HFFc6 (cell line): ENCODE measurements around the gene SESN3. TPM values are rescaled to one million over a fixed set of nuclear protein-coding genes. Genes with fewer than 3 reads are reported as not detected.
"Not testable (repeated sequence)": the region's sequence is repeated elsewhere in the genome, so short reads cannot be mapped to it uniquely, and the experiment has no call there.

Experiments used
- DNase-seq: peaks from one replicate; pipeline ENCODE4 v3.0.0-alpha.2; 2018
- H3K27ac Mint-ChIP-seq: 2 replicates; pipeline ENCODE4 v1.8.0; 2020; ENCODE audit warnings: mild to moderate bottlenecking, mixed read lengths
- H3K27me3 Mint-ChIP-seq: 2 replicates; pipeline ENCODE4 v1.8.0; 2021; ENCODE audit warnings: mild to moderate bottlenecking, moderate library complexity, mixed read lengths; ENCODE audit not compliant: insufficient read depth
- H3K36me3 Mint-ChIP-seq: 2 replicates; pipeline ENCODE4 v1.8.0; 2021; ENCODE audit warnings: low read depth, mixed read lengths
- H3K4me1 Mint-ChIP-seq: 2 replicates; pipeline ENCODE4 v1.8.0; 2020; ENCODE audit warnings: low read depth, mixed read lengths
- H3K4me3 Mint-ChIP-seq: 2 replicates; pipeline ENCODE4 v1.8.0; 2020; ENCODE audit warnings: mild to moderate bottlenecking, moderate library complexity, mixed read lengths
- H3K9me3 Mint-ChIP-seq: 2 replicates; pipeline ENCODE4 v1.8.0; 2020; ENCODE audit warnings: mild to moderate bottlenecking, mixed read lengths
- CTCF ChIP-seq: fragments of 200-600 bp; sonication (generic); IDR thresholded peaks from 2 replicates; pipeline ENCODE4 v1.5.0; 2021; ENCODE audit warnings: antibody characterized with exemption, mild to moderate bottlenecking
- total RNA-seq, 6 experiments: library from RNA; stranded (reverse); fragmentation: NEBNext Ultra II Directional; extraction: Animal tissue kit (Norgen Biotek cat#: 25700); gene quantifications; 2 replicates in 1 of 6; 3 replicates in 5 of 6; pipeline ENCODE4 v1.2.3, GENCODE V29; 2021

SESN3 gene
- total RNA-seq, 6 experiments from 2014 or later: 0.12 to 0.28 (median 0.21) TPM

DNA sequence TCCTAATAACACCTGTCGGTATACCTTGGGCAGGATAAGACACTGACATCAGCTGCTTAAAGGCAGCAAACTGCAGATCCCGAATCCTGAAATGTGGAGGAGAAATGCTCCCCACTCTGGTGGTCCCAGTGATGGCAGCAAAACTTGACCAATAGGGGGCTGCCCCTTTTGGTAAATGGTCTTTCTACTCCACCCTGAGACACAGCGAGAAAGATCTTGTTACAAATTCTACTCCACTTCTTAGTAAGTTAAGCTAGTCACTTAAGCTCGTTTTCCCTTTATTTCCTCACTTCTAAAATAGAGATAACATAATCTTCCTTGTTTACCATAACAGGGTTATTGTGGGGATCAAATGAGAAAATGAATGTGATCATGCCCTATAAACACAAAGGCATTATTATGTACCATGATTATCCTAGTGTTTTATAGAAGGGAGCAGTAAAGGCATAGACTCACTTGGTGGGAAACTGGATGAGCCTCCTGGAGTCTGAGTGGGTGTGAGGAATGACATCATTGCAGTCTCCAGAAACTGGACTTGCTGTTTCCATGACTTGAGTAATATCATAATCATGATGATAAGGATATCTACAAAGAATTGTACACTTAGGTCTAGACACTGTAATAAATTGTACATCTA, 90.5 kb downstream of the SESN3 start:
- Mint-ChIP-seq H3K9me3 (no peaks in the 10 kb centered on the region), H3K36me3 (peaks cover 4% of the 10 kb centered on the region; the same call in 1 of the 2 replicates), H3K27me3 (no peaks in the 10 kb centered on the region; the same call in none of the 2 replicates)

GRCh38 chr11:95138448-95138847, 92.6 kb downstream of the SESN3 start:
- Mint-ChIP-seq H3K4me3 (no peak overlapping the region), H3K4me1 (peaks cover 47% of the 10 kb centered on the region), H3K9me3 (no peaks in the 10 kb centered on the region), H3K27ac (no peak overlapping the region), H3K36me3 (0 out of 2 replicates have a peak, but pooled peaks cover 4% of the 10 kb centered on the region), H3K27me3 (no peaks in the 10 kb centered on the region; the same call in 1 of the 2 replicates)
- TF ChIP-seq CTCF: peak; percentile 35; the same call in 1 of the 2 replicates
- DNase-seq: peak; percentile 57

More for the DNA sequence above, 90.5 kb downstream of the SESN3 start:
- no peak overlapping the region for H3K4me3 Mint-ChIP-seq
- peaks cover 54% of the 10 kb centered on the region for H3K4me1 Mint-ChIP-seq
- DNase-seq: no peak
- H3K27ac Mint-ChIP-seq: no peak overlapping the region
- no peak; the same call in 1 of the 2 replicates for TF ChIP-seq CTCF

DNA sequence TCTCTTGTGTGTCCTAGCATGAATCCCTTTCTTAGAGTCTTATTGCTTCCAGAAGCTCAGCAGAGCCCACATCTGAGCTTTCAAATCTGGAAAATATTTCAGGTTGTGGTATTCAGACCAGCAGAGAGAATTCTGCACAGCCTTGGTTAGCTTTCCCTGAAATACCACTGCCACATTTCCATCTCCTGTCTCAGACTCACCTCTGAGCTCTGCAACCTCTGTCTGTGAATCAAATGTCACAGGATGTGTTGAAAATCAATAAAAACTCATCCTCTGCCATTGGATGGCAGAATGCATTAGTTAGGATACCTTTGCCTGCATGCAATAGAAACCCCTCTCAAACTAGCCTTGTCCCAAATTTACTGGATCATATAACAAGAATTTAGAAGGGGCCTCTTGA, 93.7 kb downstream of the SESN3 start:
- no peak for TF ChIP-seq CTCF
- Mint-ChIP-seq H3K4me1 (peaks cover 35% of the 10 kb centered on the region), H3K4me3 (no peak overlapping the region), H3K27ac (no peak overlapping the region), H3K9me3 (no peaks in the 10 kb centered on the region), H3K27me3 (no peaks in the 10 kb centered on the region; the same call in 1 of the 2 replicates), H3K36me3 (0 out of 2 replicates have a peak, but pooled peaks cover 4% of the 10 kb centered on the region)
- no peak for DNase-seq

GRCh38 chr11:95136747-95137146, 94.3 kb downstream of the SESN3 start:
- H3K27me3 Mint-ChIP-seq, H3K4me3 Mint-ChIP-seq, H3K36me3 Mint-ChIP-seq, DNase-seq, H3K27ac Mint-ChIP-seq, H3K9me3 Mint-ChIP-seq: not testable (repeated sequence)
- H3K4me1 Mint-ChIP-seq: peaks cover 32% of the 10 kb centered on the region

GRCh38 chr11:95135880-95136279, 95.1 kb downstream of the SESN3 start:
- Mint-ChIP-seq H3K27me3 (no peaks in the 10 kb centered on the region; the same call in 1 of the 2 replicates), H3K4me3 (no peak overlapping the region), H3K4me1 (peaks cover 32% of the 10 kb centered on the region), H3K9me3 (no peaks in the 10 kb centered on the region), H3K27ac (no peak overlapping the region), H3K36me3 (0 out of 2 replicates have a peak, but pooled peaks cover 4% of the 10 kb centered on the region)
- DNase-seq: no peak
- no peak for TF ChIP-seq CTCF

- peak overlapping the region; percentile 68; the same call in 1 of the 2 replicates for H3K27ac Mint-ChIP-seq
- H3K4me1 Mint-ChIP-seq: peaks cover 32% of the 10 kb centered on the region
- no peak for DNase-seq
- peak overlapping the region; percentile 51; the same call in 1 of the 2 replicates for H3K4me3 Mint-ChIP-seq
- 0 out of 2 replicates have a peak, but pooled peaks cover 4% of the 10 kb centered on the region for H3K36me3 Mint-ChIP-seq
- H3K9me3 Mint-ChIP-seq: no peaks in the 10 kb centered on the region
- TF ChIP-seq CTCF: no peak
- no peaks in the 10 kb centered on the region; the same call in 1 of the 2 replicates for H3K27me3 Mint-ChIP-seq
These were observed 95.8 kb downstream of the SESN3 start for GRCh38 chr11:95135155-95135554.
